GM20000 (cell line): Measurements from ENCODE around the gene CC2D1A.

Experiments used
- DNase-seq: peaks from one replicate; pipeline ENCODE4 v3.0.0; 2012; ENCODE audit warnings: low spot score
- TF ChIP-seq, protein P1 (sequence below): IDR thresholded peaks from 2 replicates; pipeline ENCODE4 v1.5.1; 2012; ENCODE audit warnings: mild to moderate bottlenecking, control low read depth; ENCODE audit errors: extremely low read depth, missing control alignments

Gene CC2D1A

DNA sequence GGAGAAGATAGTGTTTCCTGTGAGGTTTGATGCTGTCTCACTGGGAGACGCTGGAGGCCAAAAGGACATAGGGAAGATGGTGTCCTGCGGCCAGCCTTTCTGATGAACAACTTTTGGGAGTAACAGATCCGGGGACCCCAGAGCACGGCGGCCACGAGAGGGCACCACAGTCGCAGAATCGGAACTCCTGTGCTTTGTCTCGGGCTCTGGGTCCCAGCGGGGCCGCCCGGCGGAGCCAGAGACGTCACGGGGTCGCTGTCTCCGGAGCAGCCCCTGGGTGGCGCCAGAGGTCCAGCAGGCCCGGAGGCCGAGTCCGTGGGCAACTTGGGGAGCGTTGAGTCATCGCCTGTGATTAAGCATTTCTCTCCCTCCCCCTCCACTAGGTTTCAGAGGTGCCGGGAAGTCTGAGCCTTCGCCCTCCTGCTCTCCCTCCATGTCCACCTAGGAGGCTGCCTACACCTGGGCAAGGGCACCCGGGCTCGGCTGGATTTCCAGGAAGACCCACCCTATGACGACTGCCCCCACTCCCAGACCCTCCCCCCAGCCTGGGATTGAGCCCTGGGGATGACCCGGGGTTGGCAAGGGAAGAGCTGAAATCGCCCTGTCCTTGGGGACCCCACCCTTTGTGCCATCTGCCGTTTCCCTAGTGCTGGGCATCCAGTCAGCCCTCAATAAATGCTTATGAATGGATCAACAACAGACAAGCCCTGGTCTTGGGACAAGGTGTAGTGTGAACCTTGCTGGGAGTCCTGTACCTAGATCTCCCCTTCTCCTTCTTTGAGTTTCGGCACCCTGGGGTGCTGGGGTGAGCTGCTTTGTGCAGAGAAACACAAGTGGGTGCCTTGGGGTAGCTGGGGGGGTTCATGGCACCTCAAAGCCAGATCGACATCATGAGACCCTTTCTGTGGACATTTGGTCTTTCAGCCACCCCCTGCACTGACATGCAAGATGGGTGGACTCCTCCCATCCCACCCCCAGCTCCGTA is 25.6 kb upstream of the CC2D1A start:
- DNase-seq: peak; percentile 97
- TF ChIP-seq, protein P1, sequence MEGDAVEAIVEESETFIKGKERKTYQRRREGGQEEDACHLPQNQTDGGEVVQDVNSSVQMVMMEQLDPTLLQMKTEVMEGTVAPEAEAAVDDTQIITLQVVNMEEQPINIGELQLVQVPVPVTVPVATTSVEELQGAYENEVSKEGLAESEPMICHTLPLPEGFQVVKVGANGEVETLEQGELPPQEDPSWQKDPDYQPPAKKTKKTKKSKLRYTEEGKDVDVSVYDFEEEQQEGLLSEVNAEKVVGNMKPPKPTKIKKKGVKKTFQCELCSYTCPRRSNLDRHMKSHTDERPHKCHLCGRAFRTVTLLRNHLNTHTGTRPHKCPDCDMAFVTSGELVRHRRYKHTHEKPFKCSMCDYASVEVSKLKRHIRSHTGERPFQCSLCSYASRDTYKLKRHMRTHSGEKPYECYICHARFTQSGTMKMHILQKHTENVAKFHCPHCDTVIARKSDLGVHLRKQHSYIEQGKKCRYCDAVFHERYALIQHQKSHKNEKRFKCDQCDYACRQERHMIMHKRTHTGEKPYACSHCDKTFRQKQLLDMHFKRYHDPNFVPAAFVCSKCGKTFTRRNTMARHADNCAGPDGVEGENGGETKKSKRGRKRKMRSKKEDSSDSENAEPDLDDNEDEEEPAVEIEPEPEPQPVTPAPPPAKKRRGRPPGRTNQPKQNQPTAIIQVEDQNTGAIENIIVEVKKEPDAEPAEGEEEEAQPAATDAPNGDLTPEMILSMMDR: peak; percentile 96

- TF ChIP-seq, protein P1: no peak
- no peak for DNase-seq
Observed at GRCh38 chr19:13881251-13881691, 24.7 kb upstream of the CC2D1A start.

GRCh38 chr19:13881692-13882418 is 24.1 kb upstream of the CC2D1A start:
- TF ChIP-seq, protein P1: no peak
- DNase-seq: peak; percentile 60

DNA sequence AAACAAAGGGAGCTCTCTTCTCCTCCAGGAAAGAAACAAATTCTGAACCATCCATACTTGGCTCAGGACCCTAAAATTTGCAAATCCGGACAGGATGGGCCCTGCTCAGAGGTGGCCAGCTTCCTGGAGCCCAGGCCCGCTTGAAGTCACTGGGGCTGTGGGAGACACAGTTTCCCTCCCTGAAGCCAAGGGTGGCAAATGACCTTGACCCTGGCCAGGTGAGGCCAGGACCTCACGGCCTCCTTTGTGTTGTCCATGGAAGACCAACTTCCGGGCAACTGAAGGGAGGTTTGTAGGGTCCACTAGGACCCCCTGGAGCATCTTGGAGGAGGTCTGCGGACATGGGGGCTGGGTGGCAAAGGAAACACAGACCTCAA is 23.6 kb upstream of the CC2D1A start:
- DNase-seq: no peak
- TF ChIP-seq, protein P1: no peak

- TF ChIP-seq, protein P1: no peak
- DNase-seq: no peak
Observed at GRCh38 chr19:13882836-13883235, 23.2 kb upstream of the CC2D1A start.

- TF ChIP-seq, protein P1: no peak
- DNase-seq: no peak
Observed at GRCh38 chr19:13883516-13884064, 22.4 kb upstream of the CC2D1A start.
